ENCODE data around the gene AUTS2.

Gene AUTS2

DNA sequence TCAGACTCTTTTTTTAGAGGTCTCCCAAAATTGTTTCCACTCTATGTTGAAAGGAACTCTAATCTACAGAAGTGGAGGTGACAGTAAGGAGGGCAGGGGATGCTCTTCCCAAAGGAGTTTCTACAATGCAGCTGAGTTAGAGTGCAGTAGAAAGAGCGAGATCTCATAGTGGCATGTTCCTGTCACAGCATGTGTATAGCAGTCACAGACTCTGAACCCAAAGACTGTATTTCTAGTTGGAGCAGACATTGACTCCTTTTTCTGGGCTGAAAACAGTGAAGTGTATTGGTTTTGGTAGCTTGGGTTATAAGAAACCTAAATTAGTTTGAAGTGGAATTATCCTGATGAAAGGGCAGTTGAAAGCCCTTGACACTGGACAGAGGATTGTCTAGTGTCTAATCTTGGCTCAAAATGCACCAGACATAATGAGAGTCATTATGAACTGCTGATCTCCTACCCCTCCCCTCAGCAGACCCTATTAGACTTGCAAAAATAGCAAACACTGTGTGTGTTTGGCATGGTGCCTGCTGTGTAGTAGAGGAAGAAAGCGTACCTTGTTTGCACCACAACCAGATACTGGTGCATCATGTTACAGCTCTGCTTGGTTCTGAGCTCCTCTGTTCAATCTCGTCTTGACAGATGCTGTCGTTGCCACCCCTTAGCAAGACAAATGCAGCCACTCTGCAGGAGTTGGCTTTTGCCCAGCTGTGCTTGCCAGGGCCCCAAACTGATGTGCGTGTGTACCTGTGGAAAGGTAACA is 336.0 kb downstream of the AUTS2 start (continued):
- TF ChIP-seq ZSCAN16 (tag by site-specific recombination; IDR thresholded peaks at IDR 0.05), result 0 out of 2 replicates have a peak, but pooled peaks have one; percentile 33
- TF ChIP-seq, protein P1, sequence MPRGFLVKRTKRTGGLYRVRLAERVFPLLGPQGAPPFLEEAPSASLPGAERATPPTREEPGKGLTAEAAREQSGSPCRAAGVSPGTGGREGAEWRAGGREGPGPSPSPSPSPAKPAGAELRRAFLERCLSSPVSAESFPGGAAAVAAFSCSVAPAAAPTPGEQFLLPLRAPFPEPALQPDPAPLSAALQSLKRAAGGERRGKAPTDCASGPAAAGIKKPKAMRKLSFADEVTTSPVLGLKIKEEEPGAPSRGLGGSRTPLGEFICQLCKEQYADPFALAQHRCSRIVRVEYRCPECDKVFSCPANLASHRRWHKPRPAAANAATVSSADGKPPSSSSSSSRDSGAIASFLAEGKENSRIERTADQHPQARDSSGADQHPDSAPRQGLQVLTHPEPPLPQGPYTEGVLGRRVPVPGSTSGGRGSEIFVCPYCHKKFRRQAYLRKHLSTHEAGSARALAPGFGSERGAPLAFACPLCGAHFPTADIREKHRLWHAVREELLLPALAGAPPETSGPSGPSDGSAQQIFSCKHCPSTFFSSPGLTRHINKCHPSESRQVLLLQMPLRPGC (tag by site-specific recombination; IDR thresholded peaks at IDR 0.05), result peak; percentile 87
- TF ChIP-seq ZNF660 (tag by site-specific recombination; IDR thresholded peaks at IDR 0.05), result no peak
- no peak for TF ChIP-seq ZNF626 (tag by site-specific recombination; IDR thresholded peaks at IDR 0.05)
- TF ChIP-seq KLF8 (tag by site-specific recombination; IDR thresholded peaks at IDR 0.05), result 0 out of 2 replicates have a peak, but pooled peaks have one; percentile 21
- TF ChIP-seq RBAK (tag by site-specific recombination; IDR thresholded peaks at IDR 0.05), result no peak
- no peak for TF ChIP-seq ZNF558 (tag by site-specific recombination; IDR thresholded peaks at IDR 0.05)
- peak; percentile 98 for TF ChIP-seq ZNF843 (tag by site-specific recombination; IDR thresholded peaks at IDR 0.05)
- TF ChIP-seq, protein P2, sequence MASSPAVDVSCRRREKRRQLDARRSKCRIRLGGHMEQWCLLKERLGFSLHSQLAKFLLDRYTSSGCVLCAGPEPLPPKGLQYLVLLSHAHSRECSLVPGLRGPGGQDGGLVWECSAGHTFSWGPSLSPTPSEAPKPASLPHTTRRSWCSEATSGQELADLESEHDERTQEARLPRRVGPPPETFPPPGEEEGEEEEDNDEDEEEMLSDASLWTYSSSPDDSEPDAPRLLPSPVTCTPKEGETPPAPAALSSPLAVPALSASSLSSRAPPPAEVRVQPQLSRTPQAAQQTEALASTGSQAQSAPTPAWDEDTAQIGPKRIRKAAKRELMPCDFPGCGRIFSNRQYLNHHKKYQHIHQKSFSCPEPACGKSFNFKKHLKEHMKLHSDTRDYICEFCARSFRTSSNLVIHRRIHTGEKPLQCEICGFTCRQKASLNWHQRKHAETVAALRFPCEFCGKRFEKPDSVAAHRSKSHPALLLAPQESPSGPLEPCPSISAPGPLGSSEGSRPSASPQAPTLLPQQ (tag by site-specific recombination; IDR thresholded peaks at IDR 0.05), result peak; percentile 75
- TF ChIP-seq ZNF274 (IDR thresholded peaks at IDR 0.05; ENCODE audit: low read length), result no peak
- TF ChIP-seq ZNF274 (tag by site-specific recombination; IDR thresholded peaks at IDR 0.05; ENCODE audit: borderline replicate concordance), result no peak
- TF ChIP-seq ZBTB17 (tag by site-specific recombination; IDR thresholded peaks at IDR 0.05), result peak; percentile 87
- TF ChIP-seq, protein P3, sequence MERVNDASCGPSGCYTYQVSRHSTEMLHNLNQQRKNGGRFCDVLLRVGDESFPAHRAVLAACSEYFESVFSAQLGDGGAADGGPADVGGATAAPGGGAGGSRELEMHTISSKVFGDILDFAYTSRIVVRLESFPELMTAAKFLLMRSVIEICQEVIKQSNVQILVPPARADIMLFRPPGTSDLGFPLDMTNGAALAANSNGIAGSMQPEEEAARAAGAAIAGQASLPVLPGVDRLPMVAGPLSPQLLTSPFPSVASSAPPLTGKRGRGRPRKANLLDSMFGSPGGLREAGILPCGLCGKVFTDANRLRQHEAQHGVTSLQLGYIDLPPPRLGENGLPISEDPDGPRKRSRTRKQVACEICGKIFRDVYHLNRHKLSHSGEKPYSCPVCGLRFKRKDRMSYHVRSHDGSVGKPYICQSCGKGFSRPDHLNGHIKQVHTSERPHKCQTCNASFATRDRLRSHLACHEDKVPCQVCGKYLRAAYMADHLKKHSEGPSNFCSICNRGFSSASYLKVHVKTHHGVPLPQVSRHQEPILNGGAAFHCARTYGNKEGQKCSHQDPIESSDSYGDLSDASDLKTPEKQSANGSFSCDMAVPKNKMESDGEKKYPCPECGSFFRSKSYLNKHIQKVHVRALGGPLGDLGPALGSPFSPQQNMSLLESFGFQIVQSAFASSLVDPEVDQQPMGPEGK (tag by site-specific recombination; IDR thresholded peaks at IDR 0.05), result peak; percentile 71
- no peak for TF ChIP-seq ZFP41 (tag by site-specific recombination; IDR thresholded peaks at IDR 0.05; ENCODE audit: borderline replicate concordance)
- TF ChIP-seq KLF1 (tag by site-specific recombination; IDR thresholded peaks at IDR 0.05), result peak; percentile 91
- TF ChIP-seq ZNF184 (tag by site-specific recombination; IDR thresholded peaks at IDR 0.05), result no peak
- no peak for TF ChIP-seq ZNF785 (tag by site-specific recombination; IDR thresholded peaks at IDR 0.05)
- TF ChIP-seq, protein P4, sequence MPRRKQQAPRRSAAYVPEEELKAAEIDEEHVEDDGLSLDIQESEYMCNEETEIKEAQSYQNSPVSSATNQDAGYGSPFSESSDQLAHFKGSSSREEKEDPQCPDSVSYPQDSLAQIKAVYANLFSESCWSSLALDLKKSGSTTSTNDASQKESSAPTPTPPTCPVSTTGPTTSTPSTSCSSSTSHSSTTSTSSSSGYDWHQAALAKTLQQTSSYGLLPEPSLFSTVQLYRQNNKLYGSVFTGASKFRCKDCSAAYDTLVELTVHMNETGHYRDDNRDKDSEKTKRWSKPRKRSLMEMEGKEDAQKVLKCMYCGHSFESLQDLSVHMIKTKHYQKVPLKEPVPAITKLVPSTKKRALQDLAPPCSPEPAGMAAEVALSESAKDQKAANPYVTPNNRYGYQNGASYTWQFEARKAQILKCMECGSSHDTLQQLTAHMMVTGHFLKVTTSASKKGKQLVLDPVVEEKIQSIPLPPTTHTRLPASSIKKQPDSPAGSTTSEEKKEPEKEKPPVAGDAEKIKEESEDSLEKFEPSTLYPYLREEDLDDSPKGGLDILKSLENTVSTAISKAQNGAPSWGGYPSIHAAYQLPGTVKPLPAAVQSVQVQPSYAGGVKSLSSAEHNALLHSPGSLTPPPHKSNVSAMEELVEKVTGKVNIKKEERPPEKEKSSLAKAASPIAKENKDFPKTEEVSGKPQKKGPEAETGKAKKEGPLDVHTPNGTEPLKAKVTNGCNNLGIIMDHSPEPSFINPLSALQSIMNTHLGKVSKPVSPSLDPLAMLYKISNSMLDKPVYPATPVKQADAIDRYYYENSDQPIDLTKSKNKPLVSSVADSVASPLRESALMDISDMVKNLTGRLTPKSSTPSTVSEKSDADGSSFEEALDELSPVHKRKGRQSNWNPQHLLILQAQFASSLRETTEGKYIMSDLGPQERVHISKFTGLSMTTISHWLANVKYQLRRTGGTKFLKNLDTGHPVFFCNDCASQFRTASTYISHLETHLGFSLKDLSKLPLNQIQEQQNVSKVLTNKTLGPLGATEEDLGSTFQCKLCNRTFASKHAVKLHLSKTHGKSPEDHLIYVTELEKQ (tag by site-specific recombination; IDR thresholded peaks at IDR 0.05; ENCODE audit: borderline replicate concordance), result peak; percentile 60; the same call in 1 of the 2 replicates
- peak; percentile 67; the same call in 1 of the 2 replicates for TF ChIP-seq ZNF2 (tag by site-specific recombination; IDR thresholded peaks at IDR 0.05)
- TF ChIP-seq, protein P5, sequence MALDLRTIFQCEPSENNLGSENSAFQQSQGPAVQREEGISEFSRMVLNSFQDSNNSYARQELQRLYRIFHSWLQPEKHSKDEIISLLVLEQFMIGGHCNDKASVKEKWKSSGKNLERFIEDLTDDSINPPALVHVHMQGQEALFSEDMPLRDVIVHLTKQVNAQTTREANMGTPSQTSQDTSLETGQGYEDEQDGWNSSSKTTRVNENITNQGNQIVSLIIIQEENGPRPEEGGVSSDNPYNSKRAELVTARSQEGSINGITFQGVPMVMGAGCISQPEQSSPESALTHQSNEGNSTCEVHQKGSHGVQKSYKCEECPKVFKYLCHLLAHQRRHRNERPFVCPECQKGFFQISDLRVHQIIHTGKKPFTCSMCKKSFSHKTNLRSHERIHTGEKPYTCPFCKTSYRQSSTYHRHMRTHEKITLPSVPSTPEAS (tag by site-specific recombination; IDR thresholded peaks at IDR 0.05), result 0 out of 2 replicates have a peak, but pooled peaks have one; percentile 25
- TF ChIP-seq ZNF335 (tag by site-specific recombination; conservative IDR thresholded peaks at IDR 0.05), result no peak
- peak; percentile 71; the same call in 1 of the 2 replicates for TF ChIP-seq TCF7L2 (IDR thresholded peaks at IDR 0.05; ENCODE audit: borderline replicate concordance, low read depth, low read length)
- no peak for TF ChIP-seq MYNN (tag by site-specific recombination; IDR thresholded peaks at IDR 0.05; ENCODE audit: borderline replicate concordance)
- TF ChIP-seq, protein P6, sequence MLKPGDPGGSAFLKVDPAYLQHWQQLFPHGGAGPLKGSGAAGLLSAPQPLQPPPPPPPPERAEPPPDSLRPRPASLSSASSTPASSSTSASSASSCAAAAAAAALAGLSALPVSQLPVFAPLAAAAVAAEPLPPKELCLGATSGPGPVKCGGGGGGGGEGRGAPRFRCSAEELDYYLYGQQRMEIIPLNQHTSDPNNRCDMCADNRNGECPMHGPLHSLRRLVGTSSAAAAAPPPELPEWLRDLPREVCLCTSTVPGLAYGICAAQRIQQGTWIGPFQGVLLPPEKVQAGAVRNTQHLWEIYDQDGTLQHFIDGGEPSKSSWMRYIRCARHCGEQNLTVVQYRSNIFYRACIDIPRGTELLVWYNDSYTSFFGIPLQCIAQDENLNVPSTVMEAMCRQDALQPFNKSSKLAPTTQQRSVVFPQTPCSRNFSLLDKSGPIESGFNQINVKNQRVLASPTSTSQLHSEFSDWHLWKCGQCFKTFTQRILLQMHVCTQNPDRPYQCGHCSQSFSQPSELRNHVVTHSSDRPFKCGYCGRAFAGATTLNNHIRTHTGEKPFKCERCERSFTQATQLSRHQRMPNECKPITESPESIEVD (tag by site-specific recombination; IDR thresholded peaks at IDR 0.05), result peak; percentile 82
- TF ChIP-seq KLF7 (tag by site-specific recombination; IDR thresholded peaks at IDR 0.05; ENCODE audit: borderline replicate concordance), result peak; percentile 64; the same call in 1 of the 2 replicates
- peak; percentile 22; the same call in 1 of the 2 replicates for TF ChIP-seq OVOL3 (tag by site-specific recombination; IDR thresholded peaks at IDR 0.05)
- peak; percentile 89 for TF ChIP-seq TRIM28 (IDR thresholded peaks at IDR 0.05; ENCODE audit: borderline replicate concordance, low read length)
- peak; percentile 96 for TF ChIP-seq FEZF1 (tag by site-specific recombination; IDR thresholded peaks at IDR 0.05)
- TF ChIP-seq ZNF146 (tag by site-specific recombination; IDR thresholded peaks at IDR 0.05), result no peak
